NCI-H2081 (cell line): Measurements from ENCODE around the gene EFCAB5.
"Not testable (repeated sequence)": the region's sequence is repeated elsewhere in the genome, so short reads cannot be mapped to it uniquely, and the experiment has no call there.

Source experiments
- DNase-seq, 2 experiments: peaks; one replicate each; lab custom pipeline; 2025; lab: John Stamatoyannopoulos, UW

The EFCAB5 gene

DNA sequence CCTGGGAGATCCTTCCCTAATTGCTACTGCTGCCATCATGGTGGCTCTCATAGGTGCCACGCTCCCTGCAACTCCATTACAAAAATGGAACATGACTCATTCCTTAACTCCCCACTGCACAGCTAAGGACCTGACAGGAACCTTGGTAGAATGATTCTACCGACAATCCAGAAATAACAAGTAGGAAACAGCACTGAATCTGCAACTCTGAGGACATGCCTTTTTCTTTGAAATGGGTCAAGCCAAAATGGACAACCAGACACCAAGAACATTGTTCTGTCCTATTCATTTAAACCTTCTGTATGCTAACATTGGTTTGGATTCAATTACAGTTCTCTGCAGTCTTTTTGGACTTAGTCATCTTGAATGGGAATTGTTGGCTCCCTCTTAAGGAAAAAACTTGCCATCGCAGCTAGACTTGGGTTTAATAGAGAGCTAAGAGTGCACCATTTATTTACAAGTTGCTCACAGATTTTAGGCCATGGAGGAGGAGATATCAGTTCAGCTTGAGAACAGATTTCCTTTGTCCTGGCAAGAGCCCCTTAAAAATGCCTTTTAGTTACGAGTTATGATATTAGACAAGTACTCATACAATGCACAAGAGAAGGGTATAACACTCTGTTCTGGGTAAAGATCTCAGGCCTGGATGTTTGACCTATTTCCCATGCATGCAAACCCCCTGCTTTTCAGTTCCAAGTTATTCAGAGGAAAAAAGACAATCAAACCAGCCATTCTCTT, 154.2 kb downstream of the EFCAB5 start:
- peak in 1 of 2 experiments; percentile 26 for DNase-seq

DNA sequence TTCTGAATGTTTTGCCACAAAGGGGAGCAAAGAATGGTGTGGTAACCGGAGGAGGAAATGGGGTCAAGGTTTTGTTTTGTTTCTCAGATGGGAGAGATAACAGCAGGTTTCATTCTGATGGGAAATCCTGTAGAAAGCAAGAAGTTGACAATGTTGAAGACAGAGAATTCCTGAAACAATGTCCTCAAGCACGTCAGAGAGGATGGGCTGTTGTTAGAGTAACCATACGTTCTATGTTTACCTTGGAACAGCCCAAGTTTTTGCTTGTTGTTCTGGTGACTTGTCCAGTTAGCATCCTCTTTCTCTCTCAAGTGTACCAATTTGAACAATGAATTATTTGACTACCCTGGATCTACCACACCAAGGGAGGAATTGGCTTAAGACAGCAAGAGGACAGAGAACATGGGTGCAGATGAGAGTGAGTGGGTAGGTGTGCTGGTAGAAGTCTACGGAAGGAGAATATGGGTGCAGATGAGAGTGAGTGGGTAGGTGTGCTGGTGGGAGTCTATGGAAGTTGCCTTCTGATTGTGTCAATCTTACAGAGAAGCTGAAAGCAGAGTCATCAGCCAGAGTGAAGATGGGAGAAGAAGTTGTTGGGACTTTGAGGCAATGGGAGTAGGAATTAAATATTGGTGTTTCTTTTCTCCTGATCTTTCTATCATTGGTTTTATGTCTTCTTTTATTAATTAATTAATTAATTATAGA, 160.4 kb downstream of the EFCAB5 start:
- no peak for DNase-seq

GRCh38 chr17:30103921-30104320, 162.5 kb downstream of the EFCAB5 start:
- no peak for DNase-seq

DNA sequence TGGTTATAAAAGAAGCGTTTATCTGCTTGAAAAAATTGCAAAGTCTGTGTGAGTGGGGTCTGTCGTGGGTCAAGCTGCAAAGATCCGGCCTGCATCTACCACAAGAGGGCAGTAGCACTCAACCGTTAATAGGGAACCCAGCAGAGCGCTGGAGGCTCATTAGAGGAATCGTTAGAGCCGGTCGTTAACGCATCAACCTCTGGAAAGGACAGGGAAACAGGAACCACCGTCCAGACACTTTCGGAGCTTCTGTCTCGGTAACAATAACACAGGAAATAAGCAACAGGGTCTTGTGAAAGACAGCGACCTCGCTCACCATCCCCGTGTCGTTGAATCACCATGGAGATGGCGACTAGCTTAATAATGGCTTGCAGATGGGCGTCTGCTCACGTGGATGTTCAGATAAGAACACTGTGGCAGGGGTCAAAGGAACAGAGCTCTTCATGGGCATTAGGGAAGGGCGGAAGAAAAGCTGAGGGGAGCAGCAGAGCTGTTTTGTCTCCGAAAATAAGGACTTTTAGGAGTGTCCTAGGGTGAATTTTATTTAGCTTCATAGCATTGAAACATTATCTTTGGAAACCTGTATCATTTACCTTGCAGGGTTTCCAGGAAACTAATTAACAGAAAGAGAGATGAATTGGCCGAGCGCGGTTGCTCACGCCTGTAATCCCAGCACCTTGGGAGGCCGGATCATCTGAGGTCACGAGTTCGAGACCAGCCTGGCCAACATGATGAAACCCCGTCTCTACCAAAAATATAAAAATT, 163.3 kb downstream of the EFCAB5 start:
- DNase-seq, result peak; percentile 77 to 85

DNA sequence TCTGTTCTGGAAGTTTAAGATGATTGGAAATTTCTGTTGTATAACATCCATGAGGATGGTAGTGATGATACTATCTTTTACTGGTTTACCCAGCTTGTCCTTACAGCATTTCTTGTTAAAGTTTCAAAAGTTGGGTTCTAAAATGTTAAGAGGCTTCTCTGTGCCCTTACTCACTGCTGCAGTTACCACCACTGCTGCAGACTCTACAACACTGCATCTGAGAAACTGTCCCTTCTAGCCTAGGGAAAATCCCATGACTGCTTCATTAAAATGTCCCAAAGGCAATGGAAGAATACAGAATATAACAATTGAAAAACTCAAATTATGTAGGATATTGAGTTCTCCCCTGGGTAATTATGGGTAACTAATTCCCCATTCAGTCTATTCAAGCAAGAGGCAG, 171.4 kb downstream of the EFCAB5 start:
- DNase-seq, result no peak

- peak; percentile 36 to 72 for DNase-seq
Observed at GRCh38 chr17:30113213-30113612, 171.8 kb downstream of the EFCAB5 start.

GRCh38 chr17:30116345-30116660, 174.9 kb downstream of the EFCAB5 start:
- no peak for DNase-seq

GRCh38 chr17:30116661-30117551, 175.5 kb downstream of the EFCAB5 start, which contains the start of gene NSRP1:
Gene NSRP1, plus strand, starts transcription at chr17:30116816. Its CDS starts 28 bp downstream, at chr17:30116844.
- peak; percentile 83 to 91 for DNase-seq

DNA sequence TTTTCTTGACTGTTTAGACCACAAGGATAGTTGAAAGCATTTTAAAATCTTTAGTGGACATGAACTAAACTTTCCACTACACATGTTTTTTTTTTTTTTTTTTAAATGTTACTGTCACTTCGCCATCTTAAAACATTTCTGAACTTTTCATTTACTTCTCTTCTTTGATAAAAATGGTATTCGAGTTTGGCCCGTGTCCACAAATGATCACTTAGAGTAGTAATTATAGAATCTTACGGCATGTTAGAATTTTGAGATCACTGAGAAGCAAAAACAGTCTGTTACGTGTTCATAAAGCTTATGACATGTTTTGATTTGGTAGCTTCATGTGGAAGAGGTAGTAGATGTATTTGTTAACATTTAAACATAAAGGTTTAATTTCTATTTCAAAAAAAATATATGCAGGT, 176.2 kb downstream of the EFCAB5 start:
- DNase-seq, result no peak

DNA sequence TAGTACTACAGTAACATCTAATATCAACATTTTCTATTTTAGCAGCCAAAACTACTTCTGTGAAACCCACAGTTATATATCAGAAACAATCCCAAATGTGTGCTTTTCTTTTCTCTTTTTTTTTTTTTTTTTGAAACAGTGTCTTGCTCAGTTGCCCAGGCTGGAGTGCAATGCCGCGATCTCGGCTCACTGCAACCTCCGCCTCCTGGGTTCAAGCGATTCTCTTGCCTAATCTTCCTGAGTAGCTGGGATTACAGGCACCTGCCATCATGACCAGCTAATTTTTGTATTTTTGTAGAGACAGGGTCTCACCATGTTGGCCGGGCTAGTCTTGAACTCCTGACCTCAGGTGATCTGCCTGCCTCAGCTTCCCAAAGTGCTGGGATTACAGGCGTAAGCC, 177.2 kb downstream of the EFCAB5 start:
- DNase-seq, result not testable (repeated sequence)

DNA sequence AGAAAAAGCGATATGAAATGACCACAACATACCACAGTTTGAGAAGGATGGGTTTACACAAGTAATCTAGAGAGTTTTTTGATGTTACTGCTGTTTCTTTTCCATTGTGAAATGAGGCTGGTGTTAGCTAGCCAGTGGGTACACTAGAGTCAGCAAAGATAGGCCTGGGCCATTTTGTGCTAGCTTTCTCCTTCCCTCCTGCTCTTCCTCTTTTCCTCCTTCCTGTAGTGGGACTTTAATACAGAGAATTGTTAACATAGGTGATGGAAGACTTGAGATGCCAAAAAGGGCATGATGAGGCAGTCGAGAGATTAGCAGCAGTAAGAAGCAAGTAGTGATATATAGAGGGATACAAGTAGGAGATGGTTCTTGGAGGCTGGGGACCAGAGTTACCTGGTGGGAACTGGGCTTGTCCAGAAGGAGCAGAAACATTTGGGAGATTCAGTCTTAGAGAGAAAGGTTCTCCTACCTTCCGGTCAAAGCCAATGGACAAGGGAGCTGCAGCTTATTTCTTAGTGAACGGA, 182.9 kb downstream of the EFCAB5 start:
- DNase-seq, result no peak

DNA sequence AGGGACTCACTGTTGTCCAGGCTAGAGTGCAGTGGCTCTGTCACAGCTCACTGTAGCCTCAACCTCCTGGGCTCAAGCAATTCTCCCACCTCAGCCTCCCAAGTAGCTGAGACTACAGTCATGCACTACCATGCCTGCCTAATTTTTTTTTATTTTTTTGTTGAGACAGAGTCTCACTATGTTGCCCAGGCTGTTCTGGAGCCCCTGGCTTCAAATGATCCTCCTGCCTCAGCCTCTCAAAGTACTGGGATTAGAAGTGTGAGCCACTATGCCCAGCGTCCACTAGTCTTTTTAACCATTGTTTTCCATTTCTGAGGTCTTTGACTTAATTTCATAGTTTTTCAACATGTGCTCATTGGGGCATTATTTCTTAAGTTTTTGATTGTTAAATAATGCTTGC, 188.7 kb downstream of the EFCAB5 start:
- DNase-seq, result no peak

GRCh38 chr17:30132615-30133014, 191.2 kb downstream of the EFCAB5 start:
- DNase-seq, result no peak

DNA sequence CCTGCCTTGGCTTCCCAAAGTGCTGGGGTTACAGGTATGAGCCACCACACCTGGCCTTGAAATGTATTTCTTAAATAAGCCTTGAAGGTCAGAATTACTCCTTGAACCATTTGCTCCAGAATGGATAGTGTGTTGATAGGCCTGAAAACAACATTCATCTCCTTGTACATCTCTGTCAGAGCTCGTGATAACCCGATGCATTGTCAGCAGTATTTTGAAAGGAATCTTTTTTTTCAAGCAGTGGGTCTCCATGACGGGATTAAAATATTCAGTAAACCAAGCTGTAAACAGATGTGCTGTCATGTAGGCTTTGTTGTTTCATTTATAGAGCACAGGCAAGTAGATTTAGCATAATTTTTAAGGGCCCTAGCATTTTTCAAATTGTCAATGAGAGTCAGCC, 191.8 kb downstream of the EFCAB5 start:
- DNase-seq, result no peak

DNA sequence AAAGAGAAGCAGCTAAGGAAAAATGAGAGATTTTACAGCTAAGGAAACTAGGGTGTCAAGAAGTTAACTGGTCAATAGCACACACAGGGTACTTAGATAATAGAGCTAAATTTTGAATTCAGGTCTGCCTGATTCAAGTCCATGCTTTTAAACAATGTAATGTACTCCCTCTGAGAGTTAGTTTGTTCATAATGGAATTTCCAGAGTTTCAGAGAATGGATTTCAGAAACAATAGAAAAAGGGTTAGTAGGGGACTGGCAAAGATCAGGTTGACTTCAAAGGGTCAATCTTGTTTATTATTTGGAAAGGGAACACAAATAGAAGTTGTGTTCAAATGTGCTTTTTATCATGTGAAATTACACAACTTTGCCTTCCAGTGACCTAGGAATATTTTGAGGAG, 193.1 kb downstream of the EFCAB5 start:
- no peak for DNase-seq

- DNase-seq, result no peak
Observed at GRCh38 chr17:30137158-30137557, 195.7 kb downstream of the EFCAB5 start.

- DNase-seq, result not testable (repeated sequence)
Observed at GRCh38 chr17:30147860-30148259, 206.4 kb downstream of the EFCAB5 start.

DNA sequence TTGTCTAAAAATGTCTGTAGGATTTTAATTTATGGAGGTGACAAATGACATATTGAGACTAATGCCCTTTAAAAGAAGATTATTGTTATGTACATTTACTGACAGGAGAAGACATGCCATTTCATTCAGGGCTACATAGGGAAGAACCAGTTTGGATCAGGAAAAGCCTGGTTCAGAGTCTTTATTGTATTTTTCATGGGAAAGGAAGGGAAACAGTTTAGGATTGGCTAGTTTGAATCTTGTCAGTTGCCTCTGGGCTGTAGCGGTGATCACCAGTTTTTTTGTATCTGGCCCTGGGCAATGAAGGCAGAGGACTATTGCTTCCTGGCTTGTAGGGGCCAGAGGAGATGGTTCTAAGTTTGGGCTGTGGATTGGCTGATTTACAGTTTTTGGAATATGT, 206.9 kb downstream of the EFCAB5 start:
- DNase-seq, result no peak

DNA sequence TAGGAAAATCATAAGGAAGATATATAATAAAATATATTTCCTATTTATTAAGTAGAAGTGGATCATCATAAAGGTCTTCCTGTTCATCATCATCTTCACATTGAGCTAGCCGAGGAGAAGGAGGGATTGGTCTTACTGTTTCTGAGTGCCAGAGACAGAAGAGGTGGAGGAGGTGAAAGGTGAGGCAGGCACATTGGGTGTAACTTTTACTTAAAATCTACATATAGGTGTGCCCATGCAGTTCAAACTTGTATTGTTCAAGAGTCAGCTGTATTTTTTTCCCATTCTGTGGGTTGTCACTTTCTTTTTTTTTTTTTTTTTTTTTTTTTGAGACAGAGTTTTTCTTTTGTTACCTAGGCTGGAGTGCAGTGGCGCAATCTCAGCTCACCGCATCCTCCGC, 210.0 kb downstream of the EFCAB5 start:
- no peak for DNase-seq

DNA sequence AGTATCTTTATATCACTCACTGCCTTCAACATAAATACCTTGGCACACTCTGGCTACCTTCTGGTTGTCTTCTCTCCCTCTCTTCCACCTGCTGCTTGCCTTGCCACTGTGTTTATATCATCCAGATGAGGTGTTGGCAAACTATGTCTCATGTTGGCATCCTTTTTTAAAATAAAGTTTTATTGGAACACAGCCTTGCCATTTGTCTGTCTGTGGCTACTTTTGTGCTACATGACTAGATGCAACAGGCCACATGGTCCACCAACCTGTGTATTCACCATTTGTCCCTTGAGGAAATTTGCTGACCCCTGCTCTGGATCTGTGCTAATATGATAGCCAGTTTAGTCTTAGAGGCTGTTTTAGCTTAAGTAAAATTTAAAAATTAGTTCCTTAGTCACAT, 212.0 kb downstream of the EFCAB5 start:
- no peak for DNase-seq

GRCh38 chr17:30155389-30155788, 214.0 kb downstream of the EFCAB5 start:
- no peak for DNase-seq
